IMR-90 (cell line): ENCODE data around the gene CENPP. TPM values are rescaled to one million over a fixed set of nuclear protein-coding genes. Genes with fewer than 3 reads are reported as not detected.

Experiments
- ATAC-seq: fragments of 200-7000 bp; cut with Tn5 transposase; 2 replicates; pipeline ENCODE4 v1.9.1; 2020; ENCODE audit warnings: low read depth, mild to moderate bottlenecking, moderate library complexity
- BruUV-seq: library from RNA; stranded (reverse); fragments of 400-500 nt; replicated peaks from 2 replicates; lab custom pipeline; 2021; lab: Mats Ljungman, UMichigan
- CTCF ChIA-PET: fragments of 300-600 bp; formaldehyde crosslinking; extraction: SDS; loops from one replicate; lab custom pipeline; 2021; ENCODE audit warnings: antibody characterized with exemption; lab: Yijun Ruan, JAX
- POLR2A ChIA-PET: fragments of 300-600 bp; sonication (Branson Sonifier 250); formaldehyde crosslinking; loops from one replicate; lab custom pipeline; 2022; ENCODE audit warnings: antibody characterized with exemption; ENCODE audit not compliant: unreplicated experiment; lab: Charles Lee
- DNase-seq: peaks from one replicate; pipeline ENCODE4 v3.0.0; 2013
- H2AFZ ChIP-seq: replicated peaks from 2 replicates; pipeline ENCODE3; 2013; ENCODE audit warnings: low read length, mild to moderate bottlenecking; ENCODE audit not compliant: poor library complexity
- H2AK5ac ChIP-seq: 2 replicates; pipeline ENCODE4 v1.6.1; 2013; ENCODE audit warnings: low read depth, low read length, inconsistent platforms
- H2AK9ac ChIP-seq: replicated peaks from 2 replicates; pipeline ENCODE3; 2013; ENCODE audit warnings: mild to moderate bottlenecking, low read depth, low read length, moderate library complexity; ENCODE audit not compliant: poor library complexity
- H2BK120ac ChIP-seq: 2 replicates; pipeline ENCODE4 v1.6.1; 2013; ENCODE audit warnings: low read depth, low read length, inconsistent platforms
- H2BK15ac ChIP-seq: 3 replicates; pipeline ENCODE4 v1.6.1; 2013; ENCODE audit warnings: low read depth, low read length, inconsistent platforms
- H2BK20ac ChIP-seq: 2 replicates; pipeline ENCODE4 v1.6.1; 2013; ENCODE audit warnings: low read depth, mild to moderate bottlenecking, inconsistent platforms, low read length, moderate library complexity
- H2BK5ac ChIP-seq: 2 replicates; pipeline ENCODE4 v1.6.1; 2013; ENCODE audit warnings: mild to moderate bottlenecking, low read depth, low read length, inconsistent platforms; ENCODE audit not compliant: poor library complexity, severe bottlenecking
- H3K14ac ChIP-seq: replicated peaks from 2 replicates; pipeline ENCODE4 v1.6.1; 2013; ENCODE audit warnings: low read depth, low read length, inconsistent platforms
- H3K18ac ChIP-seq: 2 replicates; pipeline ENCODE4 v1.6.1; 2013; ENCODE audit warnings: low read depth, low read length, control low read depth
- H3K23ac ChIP-seq: 2 replicates; pipeline ENCODE4 v1.6.1; 2013; ENCODE audit warnings: low read depth, low read length, inconsistent platforms
- H3K27ac ChIP-seq: 2 replicates; pipeline ENCODE4 v1.5.1; 2013; ENCODE audit warnings: mild to moderate bottlenecking, control low read depth, low read length; ENCODE audit not compliant: insufficient read depth
- H3K27me3 ChIP-seq: 2 replicates; pipeline ENCODE4 v1.6.1; 2013; ENCODE audit warnings: low read length; ENCODE audit not compliant: control insufficient read depth, insufficient read depth
- H3K36me3 ChIP-seq: 2 replicates; pipeline ENCODE4 v1.6.1; 2013; ENCODE audit warnings: low read length, mixed read lengths; ENCODE audit not compliant: control insufficient read depth, insufficient read depth
- H3K4ac ChIP-seq: 2 replicates; pipeline ENCODE4 v1.6.1; 2013; ENCODE audit warnings: low read depth, low read length, inconsistent platforms
- H3K4me1 ChIP-seq: 2 replicates; pipeline ENCODE4 v1.6.1; 2013; ENCODE audit warnings: low read length, mixed read lengths; ENCODE audit not compliant: control insufficient read depth, insufficient read depth
- H3K4me2 ChIP-seq: 2 replicates; pipeline ENCODE4 v1.6.1; 2013; ENCODE audit warnings: low read depth, mild to moderate bottlenecking, control low read depth, low read length, moderate library complexity
- H3K4me3 ChIP-seq: 2 replicates; pipeline ENCODE4 v1.5.1; 2013; ENCODE audit warnings: low read depth, mild to moderate bottlenecking, control low read depth, low read length, moderate library complexity; ENCODE audit not compliant: insufficient read depth
- H3K56ac ChIP-seq: 2 replicates; pipeline ENCODE4 v1.6.1; 2013; ENCODE audit warnings: low read length, inconsistent platforms; ENCODE audit not compliant: insufficient read depth; ENCODE audit errors: extremely low read depth
- H3K79me1 ChIP-seq, 2 experiments: 2 replicates each; pipeline ENCODE4 v1.6.1; 2013; ENCODE audit warnings: low read length in 2 of 2, inconsistent platforms in 1 of 2, low read depth in 1 of 2
- H3K9ac ChIP-seq: 2 replicates; pipeline ENCODE4 v1.6.1; 2013; ENCODE audit warnings: low read depth, low read length, control low read depth
- H3K9me1 ChIP-seq: 2 replicates; pipeline ENCODE4 v1.6.1; 2013; ENCODE audit warnings: low read length, inconsistent platforms; ENCODE audit not compliant: insufficient read depth
- H3K9me3 ChIP-seq: 2 replicates; pipeline ENCODE4 v1.6.1; 2013; ENCODE audit warnings: low read length; ENCODE audit not compliant: control insufficient read depth, insufficient read depth
- H4K20me1 ChIP-seq: 2 replicates; pipeline ENCODE4 v1.6.1; 2013; ENCODE audit warnings: low read length, inconsistent platforms; ENCODE audit not compliant: insufficient read depth
- H4K5ac ChIP-seq: 2 replicates; pipeline ENCODE4 v1.6.1; 2013; ENCODE audit warnings: mild to moderate bottlenecking, low read depth, low read length, control low read depth
- H4K8ac ChIP-seq, 2 experiments: 2 replicates each; pipeline ENCODE4 v1.6.1; 2013; ENCODE audit warnings: low read depth in 2 of 2, low read length in 2 of 2, control low read depth in 1 of 2, inconsistent platforms in 1 of 2
- H4K91ac ChIP-seq: 2 replicates; pipeline ENCODE4 v1.6.1; 2013; ENCODE audit warnings: low read depth, low read length, inconsistent platforms; ENCODE audit not compliant: insufficient read depth
- BHLHE40 ChIP-seq: fragments of 150-350 bp; IDR thresholded peaks from 2 replicates; pipeline ENCODE4 v1.6.1; 2016; ENCODE audit warnings: mild to moderate bottlenecking, low read depth, low read length
- CEBPB ChIP-seq: IDR thresholded peaks from 2 replicates; pipeline ENCODE4 v1.6.1; 2012; ENCODE audit warnings: low read depth, low read length, improper control_type of control experiment
- CHD1 ChIP-seq: IDR thresholded peaks from 2 replicates; pipeline ENCODE4 v1.6.1; 2012; ENCODE audit warnings: low read depth, low read length, improper control_type of control experiment
- RCOR1 ChIP-seq: IDR thresholded peaks from 2 replicates; pipeline ENCODE4 v1.6.1; 2012; ENCODE audit warnings: mild to moderate bottlenecking, low read length, improper control_type of control experiment; ENCODE audit not compliant: insufficient replicate concordance
- SMC3 ChIP-seq: fragments of 150-350 bp; IDR thresholded peaks from 2 replicates; pipeline ENCODE4 v1.6.1; 2016; ENCODE audit warnings: low read depth, mild to moderate bottlenecking, antibody characterized with exemption, low read length, moderate library complexity
- WGBS, 2 experiments: methylation state at CpG; one replicate each; pipeline versions ENCODE4 v1.1.5 to v1.1.7; 2013; ENCODE audit warnings: missing lambda C conversion rate in 2 of 2; ENCODE audit not compliant: insufficient read length in 1 of 2; ENCODE audit errors: extremely low coverage in 2 of 2; 5-methylcytosine and 5-hydroxymethylcytosine counted together
- dilution Hi-C: fragments of 300-500 bp; cut with HindIII; formaldehyde crosslinking; loops from one replicate; pipeline ENCODE4 v1.14.3; 2018; ENCODE audit warnings: low sequenced_read_pairs; ENCODE audit not compliant: unreplicated experiment
- in situ Hi-C: fragments of 300-500 bp; cut with MboI; formaldehyde crosslinking; loops from 3 replicates; pipeline ENCODE4 v1.14.3; 2019; ENCODE audit warnings: low sequenced_read_pairs, inconsistent platforms, mixed read lengths
- intact Hi-C: fragments of 100-400 bp; cut with micrococcal nuclease; formaldehyde crosslinking; loops from 2 replicates; pipeline ENCODE4 v1.10.0; 2022
- polyA plus RNA-seq, 3 experiments: library from polyadenylated mRNA; depleted of rRNA; stranded (reverse); fragments of >200 nt; gene quantifications; 2 replicates each; pipeline ENCODE4 v1.2.3, GENCODE V29; 2012; ENCODE audit warnings: low replicate concordance in 1 of 3
- total RNA-seq: library from RNA; depleted of rRNA; stranded (reverse); fragments of >200 nt; gene quantifications from 2 replicates; pipeline ENCODE4 v1.2.3, GENCODE V29; 2012

The CENPP gene
- total and polyA plus RNA-seq, 2 of the 4 experiments (the other 2 are of a cell fraction): 1.4 to 2.0 TPM

DNA sequence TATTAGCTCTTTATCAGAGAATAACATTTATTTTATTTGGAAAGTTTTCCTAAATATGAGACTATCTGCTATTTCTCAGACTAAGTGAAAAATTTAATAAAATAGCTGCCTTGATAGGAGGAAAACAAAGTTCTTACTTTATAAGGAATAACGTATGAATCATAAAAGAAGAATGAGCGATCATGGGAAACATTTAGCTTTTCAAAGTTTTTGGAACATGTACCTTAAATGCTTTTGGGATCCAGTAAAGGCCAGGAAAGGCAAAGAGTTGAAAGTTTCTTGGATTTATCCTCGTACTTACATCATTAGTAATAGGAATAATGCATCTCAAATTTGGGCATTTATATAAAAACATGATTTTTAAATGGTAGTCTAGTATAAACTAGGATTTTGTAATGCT, 59.2 kb downstream of the CENPP start:
- Histone ChIP-seq H2BK15ac (no peak overlapping the region), H3K27me3 (no peaks in the 10 kb centered on the region), H4K8ac (no peak overlapping the region; a peak in 1 of 4 replicates), H4K5ac (no peak overlapping the region), H3K27ac (no peak overlapping the region), H2BK5ac (no peak overlapping the region), H3K36me3 (no peaks in the 10 kb centered on the region), H2BK120ac (no peak overlapping the region), H3K4me2 (no peak overlapping the region), H2AFZ (no peak overlapping the region), H2BK20ac (no peak overlapping the region), H3K14ac (no peak overlapping the region), H3K9ac (no peak overlapping the region), H4K91ac (no peak overlapping the region), H3K23ac (no peak overlapping the region), H3K4me3 (no peak overlapping the region), H4K20me1 (no peaks in the 10 kb centered on the region), H3K79me1 (no peaks in the 10 kb centered on the region), H3K9me3 (no peaks in the 10 kb centered on the region), H3K18ac (no peak overlapping the region), H2AK5ac (no peak overlapping the region), H3K56ac (no peak overlapping the region; the same call in 1 of the 2 replicates), H3K4ac (no peak overlapping the region), H2AK9ac (no peak overlapping the region), H3K4me1 (no peaks in the 10 kb centered on the region; the same call in 1 of the 2 replicates), H3K9me1 (no peaks in the 10 kb centered on the region; the same call in 1 of the 2 replicates)
- DNase-seq: no peak
- intact Hi-C loops (no loop called here), in situ Hi-C loops (no loop called here), dilution Hi-C loops (no loop called here)
- CTCF ChIA-PET: no interaction called here
- no CpG with 5 or more reads among the region's 3 CpGs for WGBS, 2 experiments
- ATAC-seq: no peak
- TF ChIP-seq CHD1: no peak
- TF ChIP-seq SMC3: no peak
- TF ChIP-seq RCOR1: no peak
- TF ChIP-seq CEBPB: no peak
- no peak for TF ChIP-seq BHLHE40
- BruUV-seq: no TSS peak
- POLR2A ChIA-PET: no interaction called here
